Measurements from ENCODE around the gene VSIG8. TPM values are rescaled to one million over a fixed set of nuclear protein-coding genes. Genes with fewer than 3 reads are reported as not detected.

VSIG8 gene, protein sequence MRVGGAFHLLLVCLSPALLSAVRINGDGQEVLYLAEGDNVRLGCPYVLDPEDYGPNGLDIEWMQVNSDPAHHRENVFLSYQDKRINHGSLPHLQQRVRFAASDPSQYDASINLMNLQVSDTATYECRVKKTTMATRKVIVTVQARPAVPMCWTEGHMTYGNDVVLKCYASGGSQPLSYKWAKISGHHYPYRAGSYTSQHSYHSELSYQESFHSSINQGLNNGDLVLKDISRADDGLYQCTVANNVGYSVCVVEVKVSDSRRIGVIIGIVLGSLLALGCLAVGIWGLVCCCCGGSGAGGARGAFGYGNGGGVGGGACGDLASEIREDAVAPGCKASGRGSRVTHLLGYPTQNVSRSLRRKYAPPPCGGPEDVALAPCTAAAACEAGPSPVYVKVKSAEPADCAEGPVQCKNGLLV
- under 0.01 TPM in 1 of 2 replicates, not detected in the other for total RNA-seq

DNA sequence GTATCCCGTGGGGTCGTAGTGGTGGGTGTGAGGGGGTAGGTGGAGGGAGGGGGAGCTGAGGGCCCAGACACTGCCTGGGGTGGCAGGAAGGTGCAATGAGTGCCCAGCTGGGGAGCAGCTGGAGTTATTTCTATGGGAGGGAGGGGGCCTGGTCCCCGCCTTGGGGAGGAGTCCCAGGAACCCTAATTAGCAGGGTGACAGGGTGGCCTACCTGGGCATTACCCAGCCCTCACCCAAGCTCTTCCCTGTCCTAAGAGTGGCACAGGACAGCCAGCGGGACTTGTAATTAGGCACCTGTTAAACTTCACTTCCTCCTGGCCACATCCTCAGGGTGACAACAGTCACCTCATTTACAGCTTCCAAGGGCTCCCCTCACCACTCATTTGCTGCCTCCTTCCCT, at the start of gene VSIG8:
TSS of gene VSIG8 (minus strand) at position 101 of the 400 bp plus-strand sequence. CDS start 136 bp downstream, outside the sequence.

DNA sequence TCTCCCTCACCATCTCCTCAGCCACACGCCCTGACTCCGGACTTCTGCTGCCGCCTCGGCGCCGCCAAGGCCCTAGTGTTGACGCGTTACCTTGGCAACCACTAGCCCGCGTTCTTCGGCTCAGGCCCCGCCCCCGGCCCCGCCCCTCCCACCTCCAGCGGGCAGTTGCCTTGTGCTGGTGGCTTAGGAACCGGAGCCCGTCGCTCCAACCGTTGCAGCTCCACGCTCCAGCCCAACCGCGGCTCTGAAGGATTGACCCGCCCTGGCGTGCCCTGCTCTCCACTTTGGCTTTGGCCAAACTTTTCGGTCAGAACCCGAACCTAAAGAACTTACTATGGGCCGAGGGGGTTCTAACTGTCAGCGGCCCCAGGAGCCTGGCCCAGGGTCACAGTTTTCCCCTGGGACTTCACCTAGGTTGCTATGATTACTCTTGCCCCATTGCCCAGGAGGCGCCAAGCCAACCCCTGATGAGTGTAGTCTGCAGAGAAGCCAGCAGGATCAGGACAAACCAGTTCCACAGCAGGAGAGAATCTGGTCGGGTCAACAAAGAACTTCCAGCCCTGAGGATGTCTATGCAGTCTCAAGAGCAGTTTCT, 37.7 kb upstream of the VSIG8 start, which contains the start of gene CFAP45:
TSS of gene CFAP45 (minus strand) at position 80 of the 595 bp plus-strand sequence. CDS start at position 13, 67 bp downstream.

DNA sequence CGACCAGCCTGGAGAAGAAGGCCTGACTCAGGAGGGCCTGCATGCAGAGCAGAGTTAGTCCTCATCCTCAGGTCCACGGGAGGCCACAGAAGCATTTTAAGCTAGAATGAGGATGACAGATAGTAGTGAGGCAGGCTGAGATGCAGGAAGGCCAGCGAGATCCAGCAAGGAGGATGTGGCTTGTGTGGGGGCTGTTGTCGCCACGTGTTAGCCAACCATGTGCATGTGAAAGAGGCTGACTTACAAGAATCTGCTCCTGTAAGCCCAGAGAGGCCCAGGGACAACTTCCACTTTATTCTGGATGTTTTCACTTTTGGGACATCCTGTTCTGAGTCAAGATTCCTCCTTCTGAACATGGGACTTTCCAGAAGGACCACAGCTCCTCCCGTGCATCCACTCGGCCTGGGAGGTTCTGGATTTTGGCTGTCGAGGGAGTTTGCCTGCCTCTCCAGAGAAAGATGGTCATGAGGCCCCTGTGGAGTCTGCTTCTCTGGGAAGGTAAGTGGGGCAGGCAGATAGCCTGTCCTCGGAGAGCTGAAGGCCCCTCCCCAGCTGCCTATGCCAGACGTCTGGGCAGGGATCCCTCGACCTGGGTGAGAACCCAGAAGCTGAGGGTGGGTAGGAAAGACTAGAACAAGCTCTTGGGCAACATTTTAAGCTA, 35.9 kb downstream of the VSIG8 start, which contains the start of gene SLAMF8:
TSS of gene SLAMF8 (plus strand) at position 433 of the 661 bp plus-strand sequence. CDS start at position 459, 26 bp downstream.

Other genes starting within 250 kb of the VSIG8 start
- gene CRP, start 148.1 kb downstream of the VSIG8 start, total RNA-seq, result not detected in 2 replicates
- gene DUSP23, start 81.7 kb downstream of the VSIG8 start, total RNA-seq, result 78.2 and 107 TPM in 2 replicates
- not detected in 2 replicates for gene FCRL6, start 60.3 kb downstream of the VSIG8 start, total RNA-seq
- 0.24 TPM in 1 of 2 replicates, not detected in the other for gene SLAMF8, start 35.8 kb downstream of the VSIG8 start, total RNA-seq
- gene CFAP45, start 37.5 kb upstream of the VSIG8 start, total RNA-seq, result 0.24 and 0.64 TPM in 2 replicates
- gene TAGLN2, start 62.9 kb upstream of the VSIG8 start, total RNA-seq, result 262 and 368 TPM in 2 replicates
- 8.0 and 8.7 TPM in 2 replicates for gene IGSF9, start 83.0 kb upstream of the VSIG8 start, total RNA-seq
- 5.5 and 12.1 TPM in 2 replicates for gene SLAMF9, start 91.6 kb upstream of the VSIG8 start, total RNA-seq
- 1.4 and 1.9 TPM in 2 replicates for gene PIGM, start 169.3 kb upstream of the VSIG8 start, total RNA-seq
- gene KCNJ10, start 207.5 kb upstream of the VSIG8 start, total RNA-seq, result not detected in 2 replicates
- gene KCNJ9, start 218.9 kb upstream of the VSIG8 start, total RNA-seq, result under 0.01 and 0.21 TPM in 2 replicates
- 61.0 and 85.5 TPM in 2 replicates for gene IGSF8, start 236.0 kb upstream of the VSIG8 start, total RNA-seq

Measured in tracheal epithelial cell (primary cell).